Lung (tissue), 12 donors: ENCODE measurements around the gene RTP2. TPM values are rescaled to one million over a fixed set of nuclear protein-coding genes. Genes with fewer than 3 reads are reported as not detected.
A peak's percentile ranks its signal among the peaks of the same experiment; 100 is the strongest.

ENCODE experiments used
- ATAC-seq: fragments of 200-7000 bp; cut with Tn5 transposase; one replicate; pipeline ENCODE4 v1.9.1; 2020; ENCODE audit warnings: moderate number of reproducible peaks; ENCODE audit not compliant: insufficient read depth, low FRiP score
- DNase-seq, 3 donors: peaks; one replicate each; pipeline ENCODE4 v3.0.0-alpha.2; 2013 to 2017
- H3K27ac ChIP-seq, 2 donors: one replicate each; pipeline ENCODE4 v1.5.1; 2013; ENCODE audit warnings: mild to moderate bottlenecking in 2 of 2, moderate library complexity in 2 of 2, control low read depth in 1 of 2, inconsistent platforms in 1 of 2, low read depth in 1 of 2, low read length in 1 of 2
- H3K27me3 ChIP-seq, 3 donors: one replicate each; pipeline ENCODE4 v1.5.1; 2013; ENCODE audit warnings: low read length in 2 of 3; ENCODE audit not compliant: control insufficient read depth in 3 of 3, insufficient read depth in 3 of 3
- H3K36me3 ChIP-seq, 4 donors: one replicate each; pipeline ENCODE4 v1.5.1; 2013; ENCODE audit warnings: low read length in 4 of 4, mild to moderate bottlenecking in 1 of 4, moderate library complexity in 1 of 4; ENCODE audit not compliant: control insufficient read depth in 4 of 4, insufficient read depth in 4 of 4
- H3K4me1 ChIP-seq, 5 donors: one replicate each; pipeline ENCODE4 v1.5.1; 2013; ENCODE audit warnings: low read length in 5 of 5, mild to moderate bottlenecking in 2 of 5, moderate library complexity in 1 of 5; ENCODE audit not compliant: control insufficient read depth in 5 of 5, insufficient read depth in 5 of 5
- H3K4me3 ChIP-seq: one replicate; pipeline ENCODE4 v1.5.1; 2013; ENCODE audit warnings: mild to moderate bottlenecking, control low read depth, moderate library complexity
- H3K9ac ChIP-seq, 2 donors: one replicate each; pipeline ENCODE4 v1.5.1; 2013; ENCODE audit warnings: low read length in 2 of 2, control low read depth in 1 of 2; ENCODE audit not compliant: insufficient read depth in 1 of 2
- H3K9me3 ChIP-seq, 4 donors: one replicate each; pipeline ENCODE4 v1.5.1; 2013; ENCODE audit warnings: low read length in 3 of 4, mild to moderate bottlenecking in 1 of 4, moderate library complexity in 1 of 4; ENCODE audit not compliant: control insufficient read depth in 4 of 4, insufficient read depth in 3 of 4
- WGBS, 2 donors: extraction: QIAGEN DNeasy Blood & Tissue Kit; methylation state at CpG; one replicate each; pipeline ENCODE4 v1.1.7; 2013; 5-methylcytosine and 5-hydroxymethylcytosine counted together
- polyA plus RNA-seq, 2 donors: library from polyadenylated mRNA; stranded (reverse); fragments of 200-250 nt; gene quantifications; one replicate each; pipeline ENCODE4 v1.2.1, GENCODE V29; 2013
- total RNA-seq, 2 donors: library from RNA; depleted of rRNA in 1 of 2; stranded (reverse); fragments of >200 nt in 1 of 2; gene quantifications; one replicate each; pipeline ENCODE4 v1.2.1, GENCODE V29; 2014 to 2021
- TF ChIP-seq, protein P1 (sequence below): IDR thresholded peaks from 2 replicates; pipeline ENCODE4 v1.5.1; 2012; ENCODE audit warnings: mild to moderate bottlenecking; ENCODE audit errors: control extremely low read depth, extremely low read depth
- donor health status: control.
- donor health status: control.
- donor health status: Bipolar disorder and iron deficiency.
- donor health status: healthy.
- donor health status: DM: yes; HTN: yes; CAD: no.

RTP2 gene
- total and polyA plus RNA-seq, 4 donors, result not detected

DNA sequence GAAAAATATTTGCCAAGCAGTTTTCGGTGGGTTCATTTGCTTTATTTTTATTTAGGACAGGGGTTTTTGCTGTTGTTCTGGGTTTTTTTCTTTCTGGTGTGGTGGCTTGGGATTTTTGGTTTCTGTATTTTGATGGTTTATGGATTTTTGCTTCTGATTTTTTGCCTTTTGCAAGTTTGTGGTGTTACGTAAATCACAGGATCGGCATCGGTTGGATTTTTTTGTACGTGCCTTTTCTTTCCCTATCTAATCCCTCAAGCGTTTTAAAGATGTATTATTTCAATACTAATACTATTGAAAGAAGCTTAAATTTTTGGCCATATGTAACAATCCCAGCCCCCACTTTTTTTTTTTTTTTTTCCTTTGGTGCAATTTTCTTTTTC is 43.7 kb upstream of the RTP2 start:
- no peak for ATAC-seq
- Histone ChIP-seq H3K9me3 (no peaks in the 10 kb centered on the region), H3K27me3 (no peaks in the 10 kb centered on the region), H3K4me3 (no peak overlapping the region), H3K4me1 (peaks cover 2 to 58% (median 4%) of the 10 kb centered on the region in 5 donors), H3K27ac (peak overlapping the region in 1 of 2 donors; percentile 98), H3K9ac (peak overlapping the region; percentile 57 to 94), H3K36me3 (no peaks in the 10 kb centered on the region)
- DNase-seq, result no peak
- WGBS, 2 donors, result 10 to 14% methylated on average over 6 of the region's 6 CpGs
- TF ChIP-seq, protein P1, sequence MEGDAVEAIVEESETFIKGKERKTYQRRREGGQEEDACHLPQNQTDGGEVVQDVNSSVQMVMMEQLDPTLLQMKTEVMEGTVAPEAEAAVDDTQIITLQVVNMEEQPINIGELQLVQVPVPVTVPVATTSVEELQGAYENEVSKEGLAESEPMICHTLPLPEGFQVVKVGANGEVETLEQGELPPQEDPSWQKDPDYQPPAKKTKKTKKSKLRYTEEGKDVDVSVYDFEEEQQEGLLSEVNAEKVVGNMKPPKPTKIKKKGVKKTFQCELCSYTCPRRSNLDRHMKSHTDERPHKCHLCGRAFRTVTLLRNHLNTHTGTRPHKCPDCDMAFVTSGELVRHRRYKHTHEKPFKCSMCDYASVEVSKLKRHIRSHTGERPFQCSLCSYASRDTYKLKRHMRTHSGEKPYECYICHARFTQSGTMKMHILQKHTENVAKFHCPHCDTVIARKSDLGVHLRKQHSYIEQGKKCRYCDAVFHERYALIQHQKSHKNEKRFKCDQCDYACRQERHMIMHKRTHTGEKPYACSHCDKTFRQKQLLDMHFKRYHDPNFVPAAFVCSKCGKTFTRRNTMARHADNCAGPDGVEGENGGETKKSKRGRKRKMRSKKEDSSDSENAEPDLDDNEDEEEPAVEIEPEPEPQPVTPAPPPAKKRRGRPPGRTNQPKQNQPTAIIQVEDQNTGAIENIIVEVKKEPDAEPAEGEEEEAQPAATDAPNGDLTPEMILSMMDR, result no peak

DNA sequence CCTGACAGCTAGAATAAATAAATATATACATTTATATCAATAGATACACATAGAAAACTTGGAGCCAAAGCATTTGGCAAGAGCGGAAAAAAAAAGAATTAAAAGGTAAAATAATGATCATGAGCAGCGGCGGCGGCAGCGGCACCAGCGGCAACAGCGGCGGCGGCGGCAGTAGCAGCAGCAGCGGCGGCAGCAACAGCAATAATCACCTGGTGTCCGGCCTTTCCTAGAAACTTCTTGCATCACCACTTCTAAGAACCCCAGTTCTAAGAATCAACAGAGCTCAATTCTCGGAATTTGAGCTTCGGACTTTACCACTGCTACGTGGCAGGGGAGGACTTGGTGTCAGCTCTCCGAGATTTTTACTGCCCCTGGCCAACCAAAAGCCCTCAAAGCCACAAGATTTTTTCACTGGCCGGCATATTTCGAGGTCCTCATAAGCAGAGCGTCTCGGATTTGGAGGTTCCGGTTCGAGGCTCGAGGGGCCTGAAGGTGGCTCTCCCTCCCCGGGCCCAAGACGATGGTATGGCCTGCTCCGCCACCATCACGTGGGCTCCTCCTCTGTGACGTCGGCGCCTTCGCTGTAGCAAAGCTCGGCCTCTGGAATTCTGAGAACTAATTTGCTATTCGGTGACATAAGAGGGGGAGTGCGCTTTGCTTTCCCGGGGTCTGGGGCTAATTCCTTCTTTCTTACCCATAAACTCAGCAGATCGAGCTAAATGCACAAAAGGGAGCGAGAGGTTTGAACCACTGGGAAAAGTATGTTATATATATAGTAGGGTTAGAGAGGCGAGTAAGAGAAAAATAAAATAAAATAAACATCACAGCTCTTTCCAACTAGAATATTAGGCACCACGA is 43.1 kb upstream of the RTP2 start, which contains the start of gene BCL6:
BCL6 (minus strand) TSS at position 268 of the 858 bp plus-strand sequence. CDS start 11,775 bp downstream, outside the sequence.
- Histone ChIP-seq H3K27me3 (no peaks in the 10 kb centered on the region), H3K27ac (peak within 1 kb of the TSS; percentile 98 to 100), H3K9me3 (no peaks in the 10 kb centered on the region), H3K36me3 (no peaks in the 10 kb centered on the region), H3K4me3 (peak within 1 kb of the TSS; percentile 78), H3K4me1 (peaks cover 3 to 59% (median 5%) of the 10 kb centered on the region in 5 donors), H3K9ac (peak within 1 kb of the TSS; percentile 74 to 97)
- DNase-seq (peak; percentile 96 to 99 (median 99)), ATAC-seq (peak; percentile 69)
- 0 to 1% methylated on average over 40 of the region's 40 CpGs for WGBS, 2 donors
- TF ChIP-seq, protein P1, result no peak

DNA sequence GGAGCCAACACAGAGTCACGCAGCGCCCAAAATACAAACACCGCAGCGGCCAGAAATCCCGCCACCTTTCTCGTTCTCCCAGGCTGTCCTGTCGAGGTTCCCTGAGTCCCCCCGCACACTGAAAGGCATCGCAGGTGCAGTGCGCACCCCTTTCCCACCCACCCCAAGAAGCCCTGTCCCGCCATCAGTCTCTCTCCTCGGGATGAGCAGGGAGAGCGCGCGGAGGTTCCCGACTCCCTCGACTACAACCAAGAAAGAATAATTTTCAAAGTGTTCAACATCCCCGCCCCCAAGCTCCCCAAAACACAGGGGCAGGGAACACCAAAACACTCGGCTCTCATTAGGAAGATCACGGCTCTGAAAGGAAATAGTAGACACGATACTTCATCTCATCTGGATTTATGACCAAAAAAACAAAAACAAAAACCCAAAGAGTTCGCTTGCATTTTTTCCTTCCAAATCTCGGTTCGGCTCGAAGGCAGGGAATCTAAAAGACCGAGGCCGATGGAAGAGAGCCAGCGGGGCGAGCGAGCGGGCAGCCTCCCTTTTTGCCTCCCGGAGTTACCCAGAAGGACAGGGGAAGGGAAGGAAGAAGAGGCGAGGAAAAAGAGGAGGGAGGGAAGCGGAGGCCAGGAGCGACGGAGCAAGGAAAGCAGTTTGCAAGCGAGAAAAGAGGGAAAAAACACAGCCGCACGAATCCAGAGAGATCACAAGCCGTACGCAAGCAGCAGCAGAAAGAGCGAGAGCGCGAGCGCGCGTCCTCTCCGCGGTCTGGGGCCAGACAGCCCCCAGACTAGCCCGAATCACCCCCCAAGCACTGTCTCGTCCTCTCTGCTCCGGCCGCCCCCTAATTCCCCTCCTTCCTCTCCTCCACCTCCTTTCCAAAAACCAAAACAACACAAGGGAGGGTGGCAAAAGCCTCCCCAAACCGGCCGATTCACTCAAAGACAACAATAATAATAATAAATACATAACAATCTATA is 42.1 kb upstream of the RTP2 start:
- ATAC-seq, result no peak
- no peaks in the 10 kb centered on the region for H3K27me3 ChIP-seq
- TF ChIP-seq, protein P1, result no peak
- peak overlapping the region; percentile 98 to 100 for H3K27ac ChIP-seq
- peak overlapping the region; percentile 74 to 97 for H3K9ac ChIP-seq
- H3K4me1 ChIP-seq, result peaks cover 3 to 57% (median 5%) of the 10 kb centered on the region in 5 donors
- peak; percentile 81 to 91 (median 90) for DNase-seq
- no peaks in the 10 kb centered on the region for H3K36me3 ChIP-seq
- H3K9me3 ChIP-seq, result no peaks in the 10 kb centered on the region
- 0% methylated on average over 55 of the region's 55 CpGs for WGBS, 2 donors
- peak overlapping the region; percentile 78 for H3K4me3 ChIP-seq
